Mammary epithelial cell (primary cell): ENCODE results near the gene SALL2.

ENCODE experiments used
- CTCF ChIP-seq, 2 donors: IDR thresholded peaks in 1 of 2; conservative IDR thresholded peaks in 1 of 2; 2 replicates each; pipeline ENCODE4 v1.5.1; 2011 to 2012; ENCODE audit warnings: inconsistent platforms in 2 of 2, low read length in 2 of 2, mild to moderate bottlenecking in 2 of 2, control low read depth in 1 of 2, low read depth in 1 of 2; ENCODE audit not compliant: insufficient read depth in 1 of 2; ENCODE audit errors: extremely low read depth in 1 of 2
- EZH2 ChIP-seq: IDR thresholded peaks from 2 replicates; pipeline ENCODE4 v1.6.1; 2012; ENCODE audit warnings: low read length, inconsistent platforms, borderline replicate concordance

- TF ChIP-seq CTCF (conservative IDR thresholded peaks at IDR 0.05 in 1 of 2, IDR thresholded peaks at IDR 0.05 in 1 of 2; ENCODE audit: extremely low read depth in 1 of 2, insufficient read depth in 1 of 2, low read depth in 1 of 2, low read length in 2 of 2) (no peak), EZH2 (no peak)
Observed at GRCh38 chr14:21503376-21503775, 22.8 kb downstream of the SALL2 start.
